Measurements from ENCODE around the gene FST. TPM values are rescaled to one million over a fixed set of nuclear protein-coding genes. Genes with fewer than 3 reads are reported as not detected.
A peak's percentile ranks its signal among the peaks of the same experiment; 100 is the strongest.

Gene FST
- total and polyA plus RNA-seq, 2 of the 13 experiments (the other 11 are each of a cell fraction or from before 2014, with no cell fraction given): 38.6 to 136 TPM

DNA sequence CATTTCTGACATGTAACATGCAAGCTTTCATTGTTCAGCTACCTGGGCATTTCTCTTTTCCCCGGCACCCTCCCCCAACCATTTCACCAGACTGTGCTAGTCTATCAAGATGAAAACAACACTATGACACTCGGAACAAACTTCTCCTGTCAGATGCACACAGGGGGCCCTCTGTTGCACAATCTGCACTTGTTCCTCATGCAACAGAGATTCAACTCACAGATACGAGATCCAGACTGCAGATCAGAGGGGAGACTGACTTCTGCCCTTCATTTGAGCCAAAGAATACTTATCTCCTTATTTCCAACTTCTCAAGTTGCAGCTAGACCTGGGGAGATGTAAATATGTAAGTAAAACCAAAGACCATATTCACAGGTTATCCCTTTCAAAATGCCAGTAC is 15.7 kb upstream of the FST start (continued):
- TF ChIP-seq, protein P1, sequence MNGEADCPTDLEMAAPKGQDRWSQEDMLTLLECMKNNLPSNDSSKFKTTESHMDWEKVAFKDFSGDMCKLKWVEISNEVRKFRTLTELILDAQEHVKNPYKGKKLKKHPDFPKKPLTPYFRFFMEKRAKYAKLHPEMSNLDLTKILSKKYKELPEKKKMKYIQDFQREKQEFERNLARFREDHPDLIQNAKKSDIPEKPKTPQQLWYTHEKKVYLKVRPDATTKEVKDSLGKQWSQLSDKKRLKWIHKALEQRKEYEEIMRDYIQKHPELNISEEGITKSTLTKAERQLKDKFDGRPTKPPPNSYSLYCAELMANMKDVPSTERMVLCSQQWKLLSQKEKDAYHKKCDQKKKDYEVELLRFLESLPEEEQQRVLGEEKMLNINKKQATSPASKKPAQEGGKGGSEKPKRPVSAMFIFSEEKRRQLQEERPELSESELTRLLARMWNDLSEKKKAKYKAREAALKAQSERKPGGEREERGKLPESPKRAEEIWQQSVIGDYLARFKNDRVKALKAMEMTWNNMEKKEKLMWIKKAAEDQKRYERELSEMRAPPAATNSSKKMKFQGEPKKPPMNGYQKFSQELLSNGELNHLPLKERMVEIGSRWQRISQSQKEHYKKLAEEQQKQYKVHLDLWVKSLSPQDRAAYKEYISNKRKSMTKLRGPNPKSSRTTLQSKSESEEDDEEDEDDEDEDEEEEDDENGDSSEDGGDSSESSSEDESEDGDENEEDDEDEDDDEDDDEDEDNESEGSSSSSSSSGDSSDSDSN (CRISPR knock-in tag; IDR thresholded peaks at IDR 0.05): 0 out of 2 replicates have a peak, but pooled peaks have one; percentile 29
- no peak for TF ChIP-seq SMAD1 (CRISPR knock-in tag; IDR thresholded peaks at IDR 0.05; ENCODE audit: borderline replicate concordance, low read depth)
- TF ChIP-seq, protein P2, sequence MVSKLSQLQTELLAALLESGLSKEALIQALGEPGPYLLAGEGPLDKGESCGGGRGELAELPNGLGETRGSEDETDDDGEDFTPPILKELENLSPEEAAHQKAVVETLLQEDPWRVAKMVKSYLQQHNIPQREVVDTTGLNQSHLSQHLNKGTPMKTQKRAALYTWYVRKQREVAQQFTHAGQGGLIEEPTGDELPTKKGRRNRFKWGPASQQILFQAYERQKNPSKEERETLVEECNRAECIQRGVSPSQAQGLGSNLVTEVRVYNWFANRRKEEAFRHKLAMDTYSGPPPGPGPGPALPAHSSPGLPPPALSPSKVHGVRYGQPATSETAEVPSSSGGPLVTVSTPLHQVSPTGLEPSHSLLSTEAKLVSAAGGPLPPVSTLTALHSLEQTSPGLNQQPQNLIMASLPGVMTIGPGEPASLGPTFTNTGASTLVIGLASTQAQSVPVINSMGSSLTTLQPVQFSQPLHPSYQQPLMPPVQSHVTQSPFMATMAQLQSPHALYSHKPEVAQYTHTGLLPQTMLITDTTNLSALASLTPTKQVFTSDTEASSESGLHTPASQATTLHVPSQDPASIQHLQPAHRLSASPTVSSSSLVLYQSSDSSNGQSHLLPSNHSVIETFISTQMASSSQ (IDR thresholded peaks at IDR 0.05; ENCODE audit: low read depth): no peak
- TF ChIP-seq, protein P2 (CRISPR knock-in tag; IDR thresholded peaks at IDR 0.05; ENCODE audit: borderline replicate concordance): no peak
- no peak for TF ChIP-seq NFATC3 (CRISPR knock-in tag; IDR thresholded peaks at IDR 0.05)
- peak; percentile 72 for TF ChIP-seq HNF4A (CRISPR knock-in tag; IDR thresholded peaks at IDR 0.05)
- TF ChIP-seq NBN (conservative IDR thresholded peaks at IDR 0.05): no peak
- TF ChIP-seq, protein P3, sequence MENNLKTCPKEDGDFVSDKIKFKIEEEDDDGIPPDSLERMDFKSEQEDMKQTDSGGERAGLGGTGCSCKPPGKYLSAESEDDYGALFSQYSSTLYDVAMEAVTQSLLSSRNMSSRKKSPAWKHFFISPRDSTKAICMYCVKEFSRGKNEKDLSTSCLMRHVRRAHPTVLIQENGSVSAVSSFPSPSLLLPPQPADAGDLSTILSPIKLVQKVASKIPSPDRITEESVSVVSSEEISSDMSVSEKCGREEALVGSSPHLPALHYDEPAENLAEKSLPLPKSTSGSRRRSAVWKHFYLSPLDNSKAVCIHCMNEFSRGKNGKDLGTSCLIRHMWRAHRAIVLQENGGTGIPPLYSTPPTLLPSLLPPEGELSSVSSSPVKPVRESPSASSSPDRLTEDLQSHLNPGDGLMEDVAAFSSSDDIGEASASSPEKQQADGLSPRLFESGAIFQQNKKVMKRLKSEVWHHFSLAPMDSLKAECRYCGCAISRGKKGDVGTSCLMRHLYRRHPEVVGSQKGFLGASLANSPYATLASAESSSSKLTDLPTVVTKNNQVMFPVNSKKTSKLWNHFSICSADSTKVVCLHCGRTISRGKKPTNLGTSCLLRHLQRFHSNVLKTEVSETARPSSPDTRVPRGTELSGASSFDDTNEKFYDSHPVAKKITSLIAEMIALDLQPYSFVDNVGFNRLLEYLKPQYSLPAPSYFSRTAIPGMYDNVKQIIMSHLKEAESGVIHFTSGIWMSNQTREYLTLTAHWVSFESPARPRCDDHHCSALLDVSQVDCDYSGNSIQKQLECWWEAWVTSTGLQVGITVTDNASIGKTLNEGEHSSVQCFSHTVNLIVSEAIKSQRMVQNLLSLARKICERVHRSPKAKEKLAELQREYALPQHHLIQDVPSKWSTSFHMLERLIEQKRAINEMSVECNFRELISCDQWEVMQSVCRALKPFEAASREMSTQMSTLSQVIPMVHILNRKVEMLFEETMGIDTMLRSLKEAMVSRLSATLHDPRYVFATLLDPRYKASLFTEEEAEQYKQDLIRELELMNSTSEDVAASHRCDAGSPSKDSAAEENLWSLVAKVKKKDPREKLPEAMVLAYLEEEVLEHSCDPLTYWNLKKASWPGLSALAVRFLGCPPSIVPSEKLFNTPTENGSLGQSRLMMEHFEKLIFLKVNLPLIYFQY (CRISPR knock-in tag; IDR thresholded peaks at IDR 0.05; ENCODE audit: borderline replicate concordance): no peak
- TF ChIP-seq MATR3 (CRISPR knock-in tag; IDR thresholded peaks at IDR 0.05): no peak
- no peak for TF ChIP-seq ZNF496 (CRISPR knock-in tag; IDR thresholded peaks at IDR 0.05; ENCODE audit: insufficient replicate concordance)
- TF ChIP-seq CBX1 (IDR thresholded peaks at IDR 0.05; ENCODE audit: low read depth): no peak
- no peak for TF ChIP-seq LRRFIP1 (CRISPR knock-in tag; conservative IDR thresholded peaks at IDR 0.05)
- TF ChIP-seq, protein P4, sequence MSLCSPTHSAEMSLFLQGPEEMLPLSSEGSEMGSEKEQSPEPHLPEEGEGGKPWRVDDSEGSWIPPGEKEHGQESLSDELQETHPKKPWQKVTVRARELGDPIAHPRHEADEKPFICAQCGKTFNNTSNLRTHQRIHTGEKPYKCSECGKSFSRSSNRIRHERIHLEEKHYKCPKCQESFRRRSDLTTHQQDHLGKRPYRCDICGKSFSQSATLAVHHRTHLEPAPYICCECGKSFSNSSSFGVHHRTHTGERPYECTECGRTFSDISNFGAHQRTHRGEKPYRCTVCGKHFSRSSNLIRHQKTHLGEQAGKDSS (CRISPR knock-in tag; IDR thresholded peaks at IDR 0.05; ENCODE audit: borderline replicate concordance, low read depth): no peak

All from HepG2 (cell line).